ENCODE results near the gene ENDOV.

Gene ENDOV

GRCh38 chr17:80474961-80475909 lies 60.3 kb downstream of the ENDOV start:
- DNase-seq (ENCODE audit: low read depth, low spot score) = no peak
- WGBS (ENCODE audit: insufficient coverage, insufficient read length) = no CpG with 5 or more reads among the region's 55 CpGs
- no peak overlapping the region for H3K27ac ChIP-seq (ENCODE audit: low read length)

GRCh38 chr17:80475910-80476876 lies 61.2 kb downstream of the ENDOV start, which contains the start of gene NPTX1:
NPTX1 (minus strand) TSS chr17:80476607; CDS start chr17:80476446, 161 bp downstream.
- peak within 1 kb of the TSS; percentile 9; the same call in 1 of the 2 replicates for H3K4me3 ChIP-seq (ENCODE audit: low read length)
- DNase-seq (ENCODE audit: low read depth, low spot score) = no peak
- H3K9me3 ChIP-seq (ENCODE audit: control insufficient read depth, insufficient read depth, low read length) = no peaks in the 10 kb centered on the region
- no peaks in the 10 kb centered on the region for H3K36me3 ChIP-seq (ENCODE audit: control insufficient read depth, insufficient read depth, low read length)
- H3K27me3 ChIP-seq (ENCODE audit: control insufficient read depth, insufficient read depth, low read length) = peaks cover 86% of the 10 kb centered on the region
- no peak within 1 kb of the TSS for H3K27ac ChIP-seq (ENCODE audit: low read length)
- H3K4me1 ChIP-seq (ENCODE audit: control insufficient read depth, insufficient read depth, low read length) = peaks cover 6% of the 10 kb centered on the region
- no CpG with 5 or more reads among the region's 136 CpGs for WGBS (ENCODE audit: insufficient coverage, insufficient read length)

More at GRCh38 chr17:80474961-80475909, 60.3 kb downstream of the ENDOV start:
- peak overlapping the region; percentile 1; the same call in 1 of the 2 replicates for H3K4me3 ChIP-seq (ENCODE audit: low read length)
- H3K9me3 ChIP-seq (ENCODE audit: control insufficient read depth, insufficient read depth, low read length) = no peaks in the 10 kb centered on the region
- H3K4me1 ChIP-seq (ENCODE audit: control insufficient read depth, insufficient read depth, low read length) = peaks cover 6% of the 10 kb centered on the region
- peaks cover 77% of the 10 kb centered on the region for H3K27me3 ChIP-seq (ENCODE audit: control insufficient read depth, insufficient read depth, low read length)
- H3K36me3 ChIP-seq (ENCODE audit: control insufficient read depth, insufficient read depth, low read length) = 0 out of 2 replicates have a peak, but pooled peaks cover 3% of the 10 kb centered on the region

- H3K9me3 ChIP-seq (ENCODE audit: control insufficient read depth, insufficient read depth, low read length) = no peaks in the 10 kb centered on the region
- no peak overlapping the region for H3K27ac ChIP-seq (ENCODE audit: low read length)
- no peaks in the 10 kb centered on the region for H3K36me3 ChIP-seq (ENCODE audit: control insufficient read depth, insufficient read depth, low read length)
- WGBS (ENCODE audit: insufficient coverage, insufficient read length) = no CpG with 5 or more reads among the region's 84 CpGs
- H3K27me3 ChIP-seq (ENCODE audit: control insufficient read depth, insufficient read depth, low read length) = peaks cover 82% of the 10 kb centered on the region
- no peak overlapping the region; the same call in 1 of the 2 replicates for H3K4me3 ChIP-seq (ENCODE audit: low read length)
- DNase-seq (ENCODE audit: low read depth, low spot score) = no peak
- H3K4me1 ChIP-seq (ENCODE audit: control insufficient read depth, insufficient read depth, low read length) = peaks cover 9% of the 10 kb centered on the region
Observed at GRCh38 chr17:80476877-80477646, 62.1 kb downstream of the ENDOV start.

GRCh38 chr17:80477647-80478478 lies 62.9 kb downstream of the ENDOV start:
- Histone ChIP-seq H3K27me3 (ENCODE audit: control insufficient read depth, insufficient read depth, low read length) (peaks cover 76% of the 10 kb centered on the region), H3K36me3 (ENCODE audit: control insufficient read depth, insufficient read depth, low read length) (no peaks in the 10 kb centered on the region), H3K27ac (ENCODE audit: low read length) (no peak overlapping the region), H3K9me3 (ENCODE audit: control insufficient read depth, insufficient read depth, low read length) (no peaks in the 10 kb centered on the region), H3K4me3 (ENCODE audit: low read length) (peak overlapping the region; percentile 26; the same call in 1 of the 2 replicates), H3K4me1 (ENCODE audit: control insufficient read depth, insufficient read depth, low read length) (peaks cover 9% of the 10 kb centered on the region)
- no peak for DNase-seq (ENCODE audit: low read depth, low spot score)
- WGBS (ENCODE audit: insufficient coverage, insufficient read length) = no CpG with 5 or more reads among the region's 103 CpGs

GRCh38 chr17:80478487-80479245 lies 63.7 kb downstream of the ENDOV start:
- Histone ChIP-seq H3K9me3 (ENCODE audit: control insufficient read depth, insufficient read depth, low read length) (no peaks in the 10 kb centered on the region), H3K27ac (ENCODE audit: low read length) (no peak overlapping the region), H3K4me1 (ENCODE audit: control insufficient read depth, insufficient read depth, low read length) (peaks cover 9% of the 10 kb centered on the region), H3K4me3 (ENCODE audit: low read length) (peak overlapping the region; percentile 26; the same call in 1 of the 2 replicates), H3K27me3 (ENCODE audit: control insufficient read depth, insufficient read depth, low read length) (peaks cover 69% of the 10 kb centered on the region), H3K36me3 (ENCODE audit: control insufficient read depth, insufficient read depth, low read length) (no peaks in the 10 kb centered on the region)
- no CpG with 5 or more reads among the region's 51 CpGs for WGBS (ENCODE audit: insufficient coverage, insufficient read length)
- DNase-seq (ENCODE audit: low read depth, low spot score) = no peak

GRCh38 chr17:80479246-80479566 lies 64.2 kb downstream of the ENDOV start:
- H3K36me3 ChIP-seq (ENCODE audit: control insufficient read depth, insufficient read depth, low read length) = no peaks in the 10 kb centered on the region
- no peak for DNase-seq (ENCODE audit: low read depth, low spot score)
- H3K27ac ChIP-seq (ENCODE audit: low read length) = no peak overlapping the region
- peaks cover 63% of the 10 kb centered on the region for H3K27me3 ChIP-seq (ENCODE audit: control insufficient read depth, insufficient read depth, low read length)
- no peak overlapping the region for H3K4me3 ChIP-seq (ENCODE audit: low read length)
- no peaks in the 10 kb centered on the region for H3K9me3 ChIP-seq (ENCODE audit: control insufficient read depth, insufficient read depth, low read length)
- H3K4me1 ChIP-seq (ENCODE audit: control insufficient read depth, insufficient read depth, low read length) = peaks cover 9% of the 10 kb centered on the region
- no CpG with 5 or more reads among the region's 9 CpGs for WGBS (ENCODE audit: insufficient coverage, insufficient read length)

- no peaks in the 10 kb centered on the region for H3K36me3 ChIP-seq (ENCODE audit: control insufficient read depth, insufficient read depth, low read length)
- no peak for DNase-seq (ENCODE audit: low read depth, low spot score)
- peaks cover 6% of the 10 kb centered on the region; the same call in 1 of the 2 replicates for H3K4me1 ChIP-seq (ENCODE audit: control insufficient read depth, insufficient read depth, low read length)
- H3K27ac ChIP-seq (ENCODE audit: low read length) = no peak overlapping the region
- no peaks in the 10 kb centered on the region for H3K9me3 ChIP-seq (ENCODE audit: control insufficient read depth, insufficient read depth, low read length)
- no peak overlapping the region for H3K4me3 ChIP-seq (ENCODE audit: low read length)
- WGBS (ENCODE audit: insufficient coverage, insufficient read length) = no CpG with 5 or more reads among the region's 7 CpGs
- H3K27me3 ChIP-seq (ENCODE audit: control insufficient read depth, insufficient read depth, low read length) = peaks cover 53% of the 10 kb centered on the region
Observed at GRCh38 chr17:80480248-80480647, 65.3 kb downstream of the ENDOV start.

- Histone ChIP-seq H3K4me1 (ENCODE audit: control insufficient read depth, insufficient read depth, low read length) (peaks cover 6% of the 10 kb centered on the region; the same call in 1 of the 2 replicates), H3K9me3 (ENCODE audit: control insufficient read depth, insufficient read depth, low read length) (no peaks in the 10 kb centered on the region), H3K4me3 (ENCODE audit: low read length) (no peak overlapping the region), H3K27me3 (ENCODE audit: control insufficient read depth, insufficient read depth, low read length) (peaks cover 44% of the 10 kb centered on the region), H3K27ac (ENCODE audit: low read length) (no peak overlapping the region), H3K36me3 (ENCODE audit: control insufficient read depth, insufficient read depth, low read length) (no peaks in the 10 kb centered on the region)
- WGBS (ENCODE audit: insufficient coverage, insufficient read length) = no CpG with 5 or more reads among the region's 21 CpGs
- DNase-seq (ENCODE audit: low read depth, low spot score) = no peak
Observed at GRCh38 chr17:80481284-80482057, 66.5 kb downstream of the ENDOV start.

All from iPS DF 6.9 (cell line).